WTC11 (cell line): ENCODE data around the gene HOXA10. TPM values are rescaled to one million over a fixed set of nuclear protein-coding genes. Genes with fewer than 3 reads are reported as not detected.

ENCODE experiments used
- ATAC-seq: fragments of 200-7000 bp; cut with Tn5 transposase; 2 replicates; pipeline ENCODE4 v1.10.0; 2021; ENCODE audit warnings: mild to moderate bottlenecking, moderate library complexity
- CTCF ChIA-PET: fragments of 300-600 bp; sonication (Branson Sonifier 250); formaldehyde crosslinking; loops from one replicate; lab custom pipeline; 2021; ENCODE audit warnings: antibody characterized with exemption; lab: Charles Lee
- POLR2A ChIA-PET: fragments of 350-600 bp; sonication (Branson Sonifier 250); formaldehyde crosslinking; loops from one replicate; lab custom pipeline; 2021; ENCODE audit warnings: antibody characterized with exemption; lab: Charles Lee
- DNase-seq: peaks from one replicate; pipeline ENCODE4 v3.0.0; 2021; ENCODE audit warnings: low spot score
- H3K27ac Mint-ChIP-seq: 2 replicates; pipeline ENCODE4 v1.8.0; 2021; ENCODE audit warnings: mixed read lengths
- H3K27me3 Mint-ChIP-seq: 2 replicates; pipeline ENCODE4 v1.8.0; 2021; ENCODE audit warnings: low read depth, mild to moderate bottlenecking, moderate library complexity, mixed read lengths
- H3K36me3 Mint-ChIP-seq: 2 replicates; pipeline ENCODE4 v1.8.0; 2021; ENCODE audit warnings: mixed read lengths
- H3K4me1 Mint-ChIP-seq: 2 replicates; pipeline ENCODE4 v1.8.0; 2022; ENCODE audit warnings: mixed read lengths
- H3K4me3 Mint-ChIP-seq: 2 replicates; pipeline ENCODE4 v1.8.0; 2021; ENCODE audit warnings: mild to moderate bottlenecking, moderate library complexity, mixed read lengths
- H3K9me3 Mint-ChIP-seq: 2 replicates; pipeline ENCODE4 v1.8.0; 2021; ENCODE audit warnings: mixed read lengths
- ESRRA ChIP-seq: sonication (generic); formaldehyde crosslinking; IDR thresholded peaks from 2 replicates; pipeline ENCODE4 v1.8.1; 2022; ENCODE audit warnings: mild to moderate bottlenecking, missing genetic modification reagents, borderline replicate concordance
- GABPB1 ChIP-seq: sonication (generic); formaldehyde crosslinking; IDR thresholded peaks from 2 replicates; pipeline ENCODE4 v1.8.1; 2023; ENCODE audit warnings: mild to moderate bottlenecking, missing genetic modification reagents
- GRHL2 ChIP-seq: fragments of 250-450 bp; sonication (Bioruptor Pico); IDR thresholded peaks from 2 replicates; pipeline ENCODE4 v1.8.0; 2022; ENCODE audit warnings: mild to moderate bottlenecking, moderate library complexity; ENCODE audit not compliant: insufficient replicate concordance, severe bottlenecking
- HMGA2 ChIP-seq: fragments of 250-450 bp; sonication (Bioruptor Pico); IDR thresholded peaks from 2 replicates; pipeline ENCODE4 v1.4.0; 2021; ENCODE audit warnings: mild to moderate bottlenecking, moderate library complexity
- IRF2 ChIP-seq: sonication (generic); formaldehyde crosslinking; IDR thresholded peaks from 2 replicates; pipeline ENCODE4 v1.8.0; 2022; ENCODE audit warnings: low read depth, missing genetic modification reagents, borderline replicate concordance
- NFYB ChIP-seq: sonication (generic); formaldehyde crosslinking; conservative IDR thresholded peaks from 2 replicates; pipeline ENCODE4 v1.8.0; 2022; ENCODE audit warnings: low read depth, missing genetic modification reagents
- RELA ChIP-seq: sonication (generic); formaldehyde crosslinking; IDR thresholded peaks from 2 replicates; pipeline ENCODE4 v1.8.1; 2022; ENCODE audit warnings: missing genetic modification reagents, mild to moderate bottlenecking, borderline replicate concordance
- SMAD3 ChIP-seq: sonication (generic); formaldehyde crosslinking; IDR thresholded peaks from 2 replicates; pipeline ENCODE4 v1.8.0; 2022; ENCODE audit warnings: missing genetic modification reagents, mild to moderate bottlenecking, borderline replicate concordance
- TCF7 ChIP-seq: sonication (generic); formaldehyde crosslinking; IDR thresholded peaks from 2 replicates; pipeline ENCODE4 v1.8.0; 2022; ENCODE audit warnings: mild to moderate bottlenecking, low read depth, missing genetic modification reagents, moderate library complexity
- TP53 ChIP-seq: sonication (generic); formaldehyde crosslinking; IDR thresholded peaks from 2 replicates; pipeline ENCODE4 v1.8.1; 2023; ENCODE audit warnings: mild to moderate bottlenecking, missing genetic modification reagents
- ZBTB21 ChIP-seq: sonication (generic); formaldehyde crosslinking; IDR thresholded peaks from 2 replicates; pipeline ENCODE4 v1.8.1; 2023; ENCODE audit warnings: mild to moderate bottlenecking, missing genetic modification reagents, borderline replicate concordance
- ZNF138 ChIP-seq: sonication (generic); formaldehyde crosslinking; conservative IDR thresholded peaks from 2 replicates; pipeline ENCODE4 v1.8.1; 2022; ENCODE audit warnings: mild to moderate bottlenecking, moderate library complexity, missing genetic modification reagents
- ZNF671 ChIP-seq: fragments of 250-450 bp; sonication (Bioruptor Pico); IDR thresholded peaks from 2 replicates; pipeline ENCODE4 v1.8.0; 2021; ENCODE audit warnings: mild to moderate bottlenecking
- total RNA-seq: library from RNA; stranded (reverse); gene quantifications from 3 replicates; pipeline ENCODE4 v1.2.3, GENCODE V29; 2021
- TF ChIP-seq, protein P1 (sequence below): fragments of 250-450 bp; sonication (Bioruptor Pico); IDR thresholded peaks from 2 replicates; pipeline ENCODE4 v1.9.0; 2021; ENCODE audit warnings: mild to moderate bottlenecking, borderline replicate concordance
- TF ChIP-seq, protein P2 (sequence below): sonication (generic); formaldehyde crosslinking; conservative IDR thresholded peaks from 2 replicates; pipeline ENCODE4 v1.8.1; 2023; ENCODE audit warnings: mild to moderate bottlenecking, low read depth, missing genetic modification reagents, moderate library complexity
- TF ChIP-seq, protein P3 (sequence below): sonication (generic); formaldehyde crosslinking; IDR thresholded peaks from 2 replicates; pipeline ENCODE4 v1.8.1; 2022; ENCODE audit warnings: missing genetic modification reagents, borderline replicate concordance
- TF ChIP-seq, protein P4 (sequence below): sonication (generic); formaldehyde crosslinking; IDR thresholded peaks from 2 replicates; pipeline ENCODE4 v1.8.1; 2023; ENCODE audit warnings: mild to moderate bottlenecking, missing genetic modification reagents
- TF ChIP-seq, protein P5 (sequence below): fragments of 200-600 bp; IDR thresholded peaks from 2 replicates; pipeline ENCODE4 v1.8.0; 2022; ENCODE audit warnings: antibody characterized with exemption

HOXA10 gene
- total RNA-seq, 1 experiment from 2014 or later = 0.07 TPM

DNA sequence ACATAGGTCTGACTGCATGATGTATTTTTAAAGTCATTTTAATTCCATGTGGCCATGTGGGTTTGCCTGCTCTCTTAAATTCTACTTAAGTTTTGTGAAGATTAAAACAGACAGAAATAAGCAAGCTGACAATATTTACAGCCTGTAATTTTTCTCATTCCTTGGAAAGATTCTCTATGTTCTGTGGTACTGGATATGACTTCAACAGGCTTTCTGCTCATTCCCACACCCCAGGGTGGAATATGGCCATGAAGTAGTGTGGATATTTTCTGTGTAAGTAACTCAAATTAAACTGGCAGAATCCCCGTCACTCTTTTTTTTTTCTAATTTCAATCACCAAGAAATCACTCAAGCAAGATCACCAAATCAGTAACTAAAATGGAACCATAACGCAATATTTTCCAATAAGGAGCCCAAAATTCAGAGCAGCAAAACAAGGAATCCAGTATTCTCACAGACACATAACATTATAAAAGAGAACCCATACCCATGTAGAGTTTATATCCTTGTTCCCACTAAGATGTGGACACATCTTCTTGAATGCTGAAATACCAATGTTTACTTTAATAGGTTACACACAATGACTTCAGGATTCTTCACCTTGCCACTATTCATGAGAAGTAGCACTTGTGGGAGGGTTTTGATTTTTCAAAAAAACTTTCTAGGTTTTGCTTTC, 36.3 kb downstream of the HOXA10 start (continued):
- TF ChIP-seq, protein P1, sequence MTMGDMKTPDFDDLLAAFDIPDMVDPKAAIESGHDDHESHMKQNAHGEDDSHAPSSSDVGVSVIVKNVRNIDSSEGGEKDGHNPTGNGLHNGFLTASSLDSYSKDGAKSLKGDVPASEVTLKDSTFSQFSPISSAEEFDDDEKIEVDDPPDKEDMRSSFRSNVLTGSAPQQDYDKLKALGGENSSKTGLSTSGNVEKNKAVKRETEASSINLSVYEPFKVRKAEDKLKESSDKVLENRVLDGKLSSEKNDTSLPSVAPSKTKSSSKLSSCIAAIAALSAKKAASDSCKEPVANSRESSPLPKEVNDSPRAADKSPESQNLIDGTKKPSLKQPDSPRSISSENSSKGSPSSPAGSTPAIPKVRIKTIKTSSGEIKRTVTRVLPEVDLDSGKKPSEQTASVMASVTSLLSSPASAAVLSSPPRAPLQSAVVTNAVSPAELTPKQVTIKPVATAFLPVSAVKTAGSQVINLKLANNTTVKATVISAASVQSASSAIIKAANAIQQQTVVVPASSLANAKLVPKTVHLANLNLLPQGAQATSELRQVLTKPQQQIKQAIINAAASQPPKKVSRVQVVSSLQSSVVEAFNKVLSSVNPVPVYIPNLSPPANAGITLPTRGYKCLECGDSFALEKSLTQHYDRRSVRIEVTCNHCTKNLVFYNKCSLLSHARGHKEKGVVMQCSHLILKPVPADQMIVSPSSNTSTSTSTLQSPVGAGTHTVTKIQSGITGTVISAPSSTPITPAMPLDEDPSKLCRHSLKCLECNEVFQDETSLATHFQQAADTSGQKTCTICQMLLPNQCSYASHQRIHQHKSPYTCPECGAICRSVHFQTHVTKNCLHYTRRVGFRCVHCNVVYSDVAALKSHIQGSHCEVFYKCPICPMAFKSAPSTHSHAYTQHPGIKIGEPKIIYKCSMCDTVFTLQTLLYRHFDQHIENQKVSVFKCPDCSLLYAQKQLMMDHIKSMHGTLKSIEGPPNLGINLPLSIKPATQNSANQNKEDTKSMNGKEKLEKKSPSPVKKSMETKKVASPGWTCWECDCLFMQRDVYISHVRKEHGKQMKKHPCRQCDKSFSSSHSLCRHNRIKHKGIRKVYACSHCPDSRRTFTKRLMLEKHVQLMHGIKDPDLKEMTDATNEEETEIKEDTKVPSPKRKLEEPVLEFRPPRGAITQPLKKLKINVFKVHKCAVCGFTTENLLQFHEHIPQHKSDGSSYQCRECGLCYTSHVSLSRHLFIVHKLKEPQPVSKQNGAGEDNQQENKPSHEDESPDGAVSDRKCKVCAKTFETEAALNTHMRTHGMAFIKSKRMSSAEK (CRISPR knock-in tag) = no peak
- no peak for TF ChIP-seq GABPB1 (CRISPR knock-in tag)
- no peak for TF ChIP-seq TCF7 (CRISPR knock-in tag)
- TF ChIP-seq, protein P2, sequence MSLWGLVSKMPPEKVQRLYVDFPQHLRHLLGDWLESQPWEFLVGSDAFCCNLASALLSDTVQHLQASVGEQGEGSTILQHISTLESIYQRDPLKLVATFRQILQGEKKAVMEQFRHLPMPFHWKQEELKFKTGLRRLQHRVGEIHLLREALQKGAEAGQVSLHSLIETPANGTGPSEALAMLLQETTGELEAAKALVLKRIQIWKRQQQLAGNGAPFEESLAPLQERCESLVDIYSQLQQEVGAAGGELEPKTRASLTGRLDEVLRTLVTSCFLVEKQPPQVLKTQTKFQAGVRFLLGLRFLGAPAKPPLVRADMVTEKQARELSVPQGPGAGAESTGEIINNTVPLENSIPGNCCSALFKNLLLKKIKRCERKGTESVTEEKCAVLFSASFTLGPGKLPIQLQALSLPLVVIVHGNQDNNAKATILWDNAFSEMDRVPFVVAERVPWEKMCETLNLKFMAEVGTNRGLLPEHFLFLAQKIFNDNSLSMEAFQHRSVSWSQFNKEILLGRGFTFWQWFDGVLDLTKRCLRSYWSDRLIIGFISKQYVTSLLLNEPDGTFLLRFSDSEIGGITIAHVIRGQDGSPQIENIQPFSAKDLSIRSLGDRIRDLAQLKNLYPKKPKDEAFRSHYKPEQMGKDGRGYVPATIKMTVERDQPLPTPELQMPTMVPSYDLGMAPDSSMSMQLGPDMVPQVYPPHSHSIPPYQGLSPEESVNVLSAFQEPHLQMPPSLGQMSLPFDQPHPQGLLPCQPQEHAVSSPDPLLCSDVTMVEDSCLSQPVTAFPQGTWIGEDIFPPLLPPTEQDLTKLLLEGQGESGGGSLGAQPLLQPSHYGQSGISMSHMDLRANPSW (CRISPR knock-in tag) = no peak
- TF ChIP-seq, protein P3, sequence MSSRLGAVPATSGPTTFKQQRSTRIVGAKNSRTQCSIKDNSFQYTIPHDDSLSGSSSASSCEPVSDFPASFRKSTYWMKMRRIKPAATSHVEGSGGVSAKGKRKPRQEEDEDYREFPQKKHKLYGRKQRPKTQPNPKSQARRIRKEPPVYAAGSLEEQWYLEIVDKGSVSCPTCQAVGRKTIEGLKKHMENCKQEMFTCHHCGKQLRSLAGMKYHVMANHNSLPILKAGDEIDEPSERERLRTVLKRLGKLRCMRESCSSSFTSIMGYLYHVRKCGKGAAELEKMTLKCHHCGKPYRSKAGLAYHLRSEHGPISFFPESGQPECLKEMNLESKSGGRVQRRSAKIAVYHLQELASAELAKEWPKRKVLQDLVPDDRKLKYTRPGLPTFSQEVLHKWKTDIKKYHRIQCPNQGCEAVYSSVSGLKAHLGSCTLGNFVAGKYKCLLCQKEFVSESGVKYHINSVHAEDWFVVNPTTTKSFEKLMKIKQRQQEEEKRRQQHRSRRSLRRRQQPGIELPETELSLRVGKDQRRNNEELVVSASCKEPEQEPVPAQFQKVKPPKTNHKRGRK = no peak
- TF ChIP-seq ZBTB21 (CRISPR knock-in tag) = no peak
- TF ChIP-seq ZNF138 (CRISPR knock-in tag) = no peak

DNA sequence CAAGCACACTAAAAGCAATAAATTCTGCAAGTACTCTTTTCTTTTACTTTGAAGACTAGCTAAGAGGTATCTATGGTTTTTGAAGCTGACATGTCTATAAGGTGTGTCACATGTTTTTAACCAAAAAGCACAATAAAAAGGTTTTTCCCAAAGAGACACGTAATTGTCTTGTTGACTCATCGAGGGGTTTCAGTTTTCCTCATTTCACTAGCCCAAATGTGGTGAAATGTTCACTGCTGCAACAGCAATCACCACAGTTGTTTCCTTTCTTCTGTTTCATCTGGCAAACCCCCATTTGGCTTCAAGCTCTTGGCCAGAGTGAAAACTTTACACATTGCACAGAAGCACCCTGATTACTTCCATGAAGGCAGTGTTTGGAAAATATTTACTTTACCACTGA, 39.7 kb downstream of the HOXA10 start:
- POLR2A ChIA-PET = no interaction called here
- ATAC-seq (no peak), DNase-seq (no peak)
- CTCF ChIA-PET = interaction anchor here (1.0 to 1.7 kb wide), 2 partner anchors 9 to 27 kb away, joined by 4 to 6 read pairs; partner anchors contain the start of gene HOXA5
- Mint-ChIP-seq H3K27me3 (peaks cover 96% of the 10 kb centered on the region), H3K36me3 (no peaks in the 10 kb centered on the region; the same call in 1 of the 2 replicates), H3K4me1 (peaks cover 13% of the 10 kb centered on the region; the same call in 1 of the 2 replicates), H3K9me3 (no peaks in the 10 kb centered on the region), H3K4me3 (no peak overlapping the region), H3K27ac (no peak overlapping the region)
- TF ChIP-seq ZNF671 (no peak), ESRRA (CRISPR knock-in tag) (no peak)

DNA sequence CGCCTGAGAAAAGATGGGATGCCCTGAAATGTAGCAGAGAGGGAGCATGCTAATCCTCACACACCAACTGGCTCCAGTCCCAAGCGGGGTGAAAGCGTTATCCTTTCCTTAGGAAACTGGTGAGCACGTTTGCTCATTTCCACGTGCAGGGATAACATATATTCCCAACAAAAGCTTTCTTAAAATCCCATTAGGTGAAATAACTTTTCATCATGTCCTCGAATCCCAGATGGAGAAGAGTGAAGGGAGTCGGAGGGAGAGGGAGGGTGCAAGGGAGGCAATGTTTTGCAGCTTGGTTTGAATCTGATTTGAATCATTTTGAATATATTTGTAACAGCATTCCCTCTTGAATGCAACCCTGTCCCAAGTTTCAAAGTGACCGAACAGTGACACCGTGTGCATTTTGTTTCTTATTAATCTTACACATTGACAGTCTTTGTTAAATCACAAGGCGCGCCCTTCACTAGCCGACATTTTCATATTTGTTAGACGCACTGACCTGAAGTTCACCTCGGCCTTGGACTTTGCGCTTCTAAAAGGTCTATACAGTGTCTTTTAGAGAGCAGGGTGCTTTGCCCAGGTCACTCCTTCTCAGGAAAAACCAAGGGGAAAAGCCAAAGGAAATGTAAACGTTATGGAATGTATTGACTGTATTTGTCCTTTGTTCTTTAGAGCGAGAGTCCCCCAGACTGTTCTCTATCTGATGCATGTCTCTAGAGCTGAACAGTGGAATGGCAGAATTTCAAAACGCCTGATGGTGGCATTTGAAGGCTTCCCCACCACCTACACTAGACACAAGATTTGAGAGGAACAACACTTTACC, 40.5 kb downstream of the HOXA10 start:
- Mint-ChIP-seq H3K4me3 (no peak overlapping the region), H3K36me3 (no peaks in the 10 kb centered on the region; the same call in 1 of the 2 replicates), H3K9me3 (no peaks in the 10 kb centered on the region), H3K4me1 (peaks cover 12% of the 10 kb centered on the region; the same call in 1 of the 2 replicates), H3K27ac (no peak overlapping the region), H3K27me3 (peaks cover 96% of the 10 kb centered on the region)
- CTCF ChIA-PET = interaction anchor here (1.0 to 1.7 kb wide), 2 partner anchors 10 to 28 kb away, joined by 4 to 6 read pairs; partner anchors contain the start of gene HOXA5
- ATAC-seq (no peak), DNase-seq (no peak)
- POLR2A ChIA-PET = no interaction called here
- TF ChIP-seq NFYB (CRISPR knock-in tag) (no peak), HMGA2 (CRISPR knock-in tag) (no peak), TCF7 (CRISPR knock-in tag) (no peak), TP53 (no peak), SMAD3 (CRISPR knock-in tag) (no peak), GRHL2 (CRISPR knock-in tag) (no peak), IRF2 (CRISPR knock-in tag) (no peak), RELA (CRISPR knock-in tag) (no peak), ZNF671 (no peak), ZBTB21 (CRISPR knock-in tag) (no peak)
- TF ChIP-seq, protein P4, sequence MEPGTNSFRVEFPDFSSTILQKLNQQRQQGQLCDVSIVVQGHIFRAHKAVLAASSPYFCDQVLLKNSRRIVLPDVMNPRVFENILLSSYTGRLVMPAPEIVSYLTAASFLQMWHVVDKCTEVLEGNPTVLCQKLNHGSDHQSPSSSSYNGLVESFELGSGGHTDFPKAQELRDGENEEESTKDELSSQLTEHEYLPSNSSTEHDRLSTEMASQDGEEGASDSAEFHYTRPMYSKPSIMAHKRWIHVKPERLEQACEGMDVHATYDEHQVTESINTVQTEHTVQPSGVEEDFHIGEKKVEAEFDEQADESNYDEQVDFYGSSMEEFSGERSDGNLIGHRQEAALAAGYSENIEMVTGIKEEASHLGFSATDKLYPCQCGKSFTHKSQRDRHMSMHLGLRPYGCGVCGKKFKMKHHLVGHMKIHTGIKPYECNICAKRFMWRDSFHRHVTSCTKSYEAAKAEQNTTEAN (CRISPR knock-in tag) = no peak
- TF ChIP-seq, protein P5, sequence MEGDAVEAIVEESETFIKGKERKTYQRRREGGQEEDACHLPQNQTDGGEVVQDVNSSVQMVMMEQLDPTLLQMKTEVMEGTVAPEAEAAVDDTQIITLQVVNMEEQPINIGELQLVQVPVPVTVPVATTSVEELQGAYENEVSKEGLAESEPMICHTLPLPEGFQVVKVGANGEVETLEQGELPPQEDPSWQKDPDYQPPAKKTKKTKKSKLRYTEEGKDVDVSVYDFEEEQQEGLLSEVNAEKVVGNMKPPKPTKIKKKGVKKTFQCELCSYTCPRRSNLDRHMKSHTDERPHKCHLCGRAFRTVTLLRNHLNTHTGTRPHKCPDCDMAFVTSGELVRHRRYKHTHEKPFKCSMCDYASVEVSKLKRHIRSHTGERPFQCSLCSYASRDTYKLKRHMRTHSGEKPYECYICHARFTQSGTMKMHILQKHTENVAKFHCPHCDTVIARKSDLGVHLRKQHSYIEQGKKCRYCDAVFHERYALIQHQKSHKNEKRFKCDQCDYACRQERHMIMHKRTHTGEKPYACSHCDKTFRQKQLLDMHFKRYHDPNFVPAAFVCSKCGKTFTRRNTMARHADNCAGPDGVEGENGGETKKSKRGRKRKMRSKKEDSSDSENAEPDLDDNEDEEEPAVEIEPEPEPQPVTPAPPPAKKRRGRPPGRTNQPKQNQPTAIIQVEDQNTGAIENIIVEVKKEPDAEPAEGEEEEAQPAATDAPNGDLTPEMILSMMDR = no peak
